Measurements from ENCODE around the gene ENGASE.

- TF ChIP-seq EZH2 (IDR thresholded peaks at IDR 0.05) = no peak
- TF ChIP-seq POLR2AphosphoS5 (IDR thresholded peaks at IDR 0.05; ENCODE audit: borderline replicate concordance, low read depth, low read length) = no peak
Observed at GRCh38 chr17:79036596-79036995, 38.0 kb upstream of the ENGASE start.
